PFSK-1 (cell line): Measurements from ENCODE around the gene ABI2.

Experiments
- REST ChIP-seq, 2 experiments: IDR thresholded peaks; 2 replicates each; pipeline versions ENCODE4 v1.6.1 to v1.8.0; 2011 to 2012; ENCODE audit warnings: low read depth in 2 of 2, low read length in 2 of 2, control low read depth in 1 of 2, inconsistent platforms in 1 of 2, mild to moderate bottlenecking in 1 of 2, moderate library complexity in 1 of 2; ENCODE audit not compliant: insufficient read depth in 1 of 2
- TAF1 ChIP-seq: IDR thresholded peaks from 2 replicates; pipeline ENCODE4 v1.6.1; 2012; ENCODE audit warnings: low read length, control low read depth, borderline replicate concordance; ENCODE audit not compliant: insufficient read depth

- TF ChIP-seq REST (IDR thresholded peaks at IDR 0.05; ENCODE audit: insufficient read depth in 1 of 2, low read depth in 2 of 2, low read length in 2 of 2) = no peak
- no peak for TF ChIP-seq TAF1
Measured at GRCh38 chr2:203462308-203462707, 134.1 kb downstream of the ABI2 start.
